Measurements from ENCODE around the gene RAB20.
A peak's percentile ranks its signal among the peaks of the same experiment; 100 is the strongest.

Gene RAB20

GRCh38 chr13:110516500-110516899 lies 45.0 kb downstream of the RAB20 start:
- H3K4me3 ChIP-seq (ENCODE audit: low read depth, low read length): no peak overlapping the region
- no peak for TF ChIP-seq CTCF (IDR thresholded peaks at IDR 0.05; ENCODE audit: low read depth, low read length, missing control alignments)
- no peak for DNase-seq (ENCODE audit: low read depth)

GRCh38 chr13:110512198-110512740 lies 49.3 kb downstream of the RAB20 start:
- no peak for TF ChIP-seq CTCF (IDR thresholded peaks at IDR 0.05; ENCODE audit: low read depth, low read length, missing control alignments)
- H3K4me3 ChIP-seq (ENCODE audit: low read depth, low read length): no peak overlapping the region
- DNase-seq (ENCODE audit: low read depth): no peak

- no peak for DNase-seq (ENCODE audit: low read depth)
- TF ChIP-seq CTCF (IDR thresholded peaks at IDR 0.05; ENCODE audit: low read depth, low read length, missing control alignments): no peak
- no peak overlapping the region for H3K4me3 ChIP-seq (ENCODE audit: low read depth, low read length)
Observed at GRCh38 chr13:110511509-110512181, 49.9 kb downstream of the RAB20 start.

GRCh38 chr13:110509971-110510786 lies 51.3 kb downstream of the RAB20 start:
- H3K4me3 ChIP-seq (ENCODE audit: low read depth, low read length): no peak overlapping the region
- no peak for TF ChIP-seq CTCF (IDR thresholded peaks at IDR 0.05; ENCODE audit: low read depth, low read length, missing control alignments)
- DNase-seq (ENCODE audit: low read depth): no peak

GRCh38 chr13:110509478-110509926 lies 52.0 kb downstream of the RAB20 start:
- DNase-seq (ENCODE audit: low read depth): no peak
- TF ChIP-seq CTCF (IDR thresholded peaks at IDR 0.05; ENCODE audit: low read depth, low read length, missing control alignments): no peak
- H3K4me3 ChIP-seq (ENCODE audit: low read depth, low read length): no peak overlapping the region

GRCh38 chr13:110507678-110508381 lies 53.7 kb downstream of the RAB20 start:
- no peak for DNase-seq (ENCODE audit: low read depth)
- peak; percentile 5 for TF ChIP-seq CTCF (IDR thresholded peaks at IDR 0.05; ENCODE audit: low read depth, low read length, missing control alignments)
- H3K4me3 ChIP-seq (ENCODE audit: low read depth, low read length): no peak overlapping the region

Data from GM12864 (cell line).